Right cardiac atrium (tissue), 5 donors: ENCODE results near the gene DEDD2. TPM values are rescaled to one million over a fixed set of nuclear protein-coding genes. Genes with fewer than 3 reads are reported as not detected.
A peak's percentile ranks its signal among the peaks of the same experiment; 100 is the strongest.
"Not testable (repeated sequence)": the region's sequence is repeated elsewhere in the genome, so short reads cannot be mapped to it uniquely, and the experiment has no call there.

ENCODE experiments used
- ATAC-seq, 2 donors: fragments of 200-7000 bp; cut with Tn5 transposase; one replicate each; pipeline versions ENCODE4 v1.8.0 to v1.9.1; 2020; ENCODE audit warnings: moderate library complexity in 2 of 2, mild to moderate bottlenecking in 1 of 2
- DNase-seq, 3 donors: peaks; one replicate each; pipeline ENCODE4 v3.0.0-alpha.2; 2020
- H3K27ac ChIP-seq: one replicate; pipeline ENCODE4 v1.5.1; 2013; ENCODE audit warnings: mild to moderate bottlenecking, low read length, control low read depth, moderate library complexity
- H3K27me3 ChIP-seq: one replicate; pipeline ENCODE4 v1.6.1; 2013; ENCODE audit not compliant: control insufficient read depth, insufficient read depth
- H3K4me1 ChIP-seq: one replicate; pipeline ENCODE4 v1.6.1; 2013; ENCODE audit warnings: low read length; ENCODE audit not compliant: control insufficient read depth, insufficient read depth
- H3K4me3 ChIP-seq: one replicate; pipeline ENCODE4 v1.5.1; 2013; ENCODE audit warnings: low read length, control low read depth
- H3K9me3 ChIP-seq: one replicate; pipeline ENCODE4 v1.6.1; 2013; ENCODE audit warnings: low read length; ENCODE audit not compliant: control insufficient read depth
- WGBS: extraction: QIAGEN DNeasy Blood & Tissue Kit; methylation state at CpG from one replicate; pipeline ENCODE4 v1.1.7; 2013; 5-methylcytosine and 5-hydroxymethylcytosine counted together
- intact Hi-C, 4 donors: fragments of 100-400 bp; cut with DNase I; formaldehyde crosslinking; loops; one replicate each; pipeline versions ENCODE4 v1.11.0 to v1.14.0; 2022 to 2023
- long read RNA-seq, 4 donors: library from polyadenylated mRNA; unstranded; transcript quantifications; one replicate each; pipeline ENCODE4 v2.0.0, GENCODE V29; 2020 to 2021
- polyA plus RNA-seq: library from polyadenylated mRNA; stranded (reverse); fragments of 200-250 nt; gene quantifications from one replicate; pipeline ENCODE4 v1.2.3, GENCODE V29; 2013
- total RNA-seq, 4 donors: library from RNA; stranded (reverse); fragmentation: NEBNext Ultra II Directional; extraction: Animal tissue kit (Norgen Biotek cat#: 25700); gene quantifications; one replicate each; pipeline ENCODE4 v1.2.1, GENCODE V29; 2021
- donor health status: healthy with polysubstance abuse.
- donor health status: DM: no; HTN: yes; CAD: no.
- donor health status: DM: no; HTN: no; CAD: no.
- donor health status: DM: no; HTN: yes; CAD: no; lungs with severe emphysema.
- donor health status: DM: yes; HTN: yes; CAD: no.

The DEDD2 gene
- 10 to 100 TPM; 14.6 to 19.9 (median 17.8) TPM for total RNA-seq
- polyA plus RNA-seq = 21.6 TPM
- long read RNA-seq, donor 1, transcript DEDD2-205 (5 exons, 1,183 nt) = major isoform, 31 of 41 reads
- long read RNA-seq, donor 1, partial matches to known transcripts = 5 of 41 reads
- long read RNA-seq, donor 1, other reads (novel, unspliced or antisense) = 1 of 41 reads
- long read RNA-seq, donor 2, transcript DEDD2-205 (5 exons, 1,183 nt) = major isoform, 18 of 23 reads
- long read RNA-seq, donor 2, partial matches to known transcripts = 2 of 23 reads
- long read RNA-seq, donor 2, other reads (novel, unspliced or antisense) = 3 of 23 reads
- long read RNA-seq, donor 3, transcript DEDD2-203 (4 exons, 1,586 nt) = minor isoform, 26 of 79 reads
- long read RNA-seq, donor 3, transcript DEDD2-205 (5 exons, 1,183 nt) = major isoform, 40 of 79 reads
- long read RNA-seq, donor 3, partial matches to known transcripts = 4 of 79 reads
- long read RNA-seq, donor 3, other reads (novel, unspliced or antisense) = 7 of 79 reads
- long read RNA-seq, donor 4, transcript DEDD2-203 (4 exons, 1,586 nt) = minor isoform, 6 of 32 reads
- long read RNA-seq, donor 4, transcript DEDD2-205 (5 exons, 1,183 nt) = major isoform, 16 of 32 reads
- long read RNA-seq, donor 4, transcript DEDD2-204 (5 exons, 1,894 nt) = minor isoform, 5 of 32 reads
- long read RNA-seq, donor 4, partial matches to known transcripts = 3 of 32 reads
- long read RNA-seq, donor 4, other reads (novel, unspliced or antisense) = 1 of 32 reads

GRCh38 chr19:42217520-42218437, at the start of gene DEDD2:
Gene DEDD2, minus strand, starts transcription at chr19:42217677. Its CDS starts 670 bp downstream, at chr19:42217007.
- Histone ChIP-seq H3K9me3 (no peaks in the 10 kb centered on the region), H3K27me3 (no peaks in the 10 kb centered on the region), H3K4me1 (peaks cover 11% of the 10 kb centered on the region), H3K4me3 (peak within 1 kb of the TSS; percentile 80), H3K27ac (peak within 1 kb of the TSS; percentile 86)
- ATAC-seq (peak; percentile 89 to 90), DNase-seq (peak; percentile 98 to 99 (median 98))
- intact Hi-C loops = no loop called here
- WGBS = 17% methylated on average over 57 of the region's 57 CpGs

GRCh38 chr19:42266928-42267603, 49.6 kb upstream of the DEDD2 start:
- H3K4me1 ChIP-seq, intact Hi-C loops, H3K9me3 ChIP-seq, H3K27ac ChIP-seq, H3K4me3 ChIP-seq, ATAC-seq, H3K27me3 ChIP-seq: not testable (repeated sequence)
- DNase-seq = peak in 1 of 3 donors; percentile 40
- 94% methylated on average over 24 of the region's 25 CpGs for WGBS

GRCh38 chr19:42266105-42266504, 48.6 kb upstream of the DEDD2 start:
- H3K9me3 ChIP-seq, H3K27ac ChIP-seq, ATAC-seq, intact Hi-C loops, H3K4me3 ChIP-seq, H3K4me1 ChIP-seq, H3K27me3 ChIP-seq: not testable (repeated sequence)
- peak in 1 of 3 donors; percentile 16 for DNase-seq
- WGBS = 93% methylated on average over 4 of the region's 4 CpGs

GRCh38 chr19:42261763-42262162, 44.3 kb upstream of the DEDD2 start:
- WGBS = 92% methylated on average over 3 of the region's 3 CpGs
- Histone ChIP-seq H3K4me3 (no peak overlapping the region), H3K27ac (no peak overlapping the region), H3K27me3 (no peaks in the 10 kb centered on the region), H3K9me3 (no peaks in the 10 kb centered on the region), H3K4me1 (no peaks in the 10 kb centered on the region)
- intact Hi-C loops = no loop called here
- no peak for DNase-seq
- no peak for ATAC-seq

- H3K4me3 ChIP-seq, H3K27ac ChIP-seq, H3K4me1 ChIP-seq, intact Hi-C loops, H3K27me3 ChIP-seq, H3K9me3 ChIP-seq, DNase-seq, ATAC-seq: not testable (repeated sequence)
- 92% methylated on average over 3 of the region's 3 CpGs for WGBS
Observed at GRCh38 chr19:42257842-42258241, 40.4 kb upstream of the DEDD2 start.

GRCh38 chr19:42255766-42256745, 38.6 kb upstream of the DEDD2 start:
- Histone ChIP-seq H3K4me3 (peak overlapping the region; percentile 89), H3K9me3 (no peaks in the 10 kb centered on the region), H3K27ac (peak overlapping the region; percentile 77), H3K4me1 (peaks cover 6% of the 10 kb centered on the region), H3K27me3 (no peaks in the 10 kb centered on the region)
- WGBS = 4% methylated on average over 38 of the region's 38 CpGs
- peak; percentile 7 to 27 for ATAC-seq
- peak; percentile 71 to 89 (median 86) for DNase-seq
- intact Hi-C loops = no loop called here

- Histone ChIP-seq H3K27ac (peak within 1 kb of the TSS; percentile 95), H3K27me3 (no peaks in the 10 kb centered on the region), H3K4me1 (peaks cover 10% of the 10 kb centered on the region), H3K4me3 (peak within 1 kb of the TSS; percentile 89), H3K9me3 (no peaks in the 10 kb centered on the region)
- WGBS = under 1% methylated on average over 75 of the region's 75 CpGs
- ATAC-seq (peak; percentile 82 to 84), DNase-seq (peak; percentile 95 to 98 (median 98))
- intact Hi-C loops = no loop called here
Observed at GRCh38 chr19:42254850-42255765, 37.6 kb upstream of the DEDD2 start, which contains the start of gene ERF. Gene ERF, minus strand, starts transcription at chr19:42255128. Its CDS starts 129 bp downstream, at chr19:42254999.

GRCh38 chr19:42254089-42254849, 36.8 kb upstream of the DEDD2 start:
- peaks cover 13% of the 10 kb centered on the region for H3K4me1 ChIP-seq
- DNase-seq (peak; percentile 75 to 92 (median 90)), ATAC-seq (peak; percentile 15 to 20)
- peak overlapping the region; percentile 89 for H3K4me3 ChIP-seq
- H3K9me3 ChIP-seq = no peaks in the 10 kb centered on the region
- peak overlapping the region; percentile 95 for H3K27ac ChIP-seq
- intact Hi-C loops = no loop called here
- H3K27me3 ChIP-seq = no peaks in the 10 kb centered on the region
- 1% methylated on average over 70 of the region's 70 CpGs for WGBS
